Embryonic facial prominence (tissue), 1 donor: Measurements from ENCODE around the gene SAYSD1.
"Not testable (repeated sequence)": the region's sequence is repeated elsewhere in the genome, so short reads cannot be mapped to it uniquely, and the experiment has no call there.

Source experiments
- DNase-seq: peaks from one replicate; pipeline ENCODE4 v3.0.0-alpha.2; 2016; ENCODE audit errors: extremely low spot score

Gene SAYSD1, protein sequence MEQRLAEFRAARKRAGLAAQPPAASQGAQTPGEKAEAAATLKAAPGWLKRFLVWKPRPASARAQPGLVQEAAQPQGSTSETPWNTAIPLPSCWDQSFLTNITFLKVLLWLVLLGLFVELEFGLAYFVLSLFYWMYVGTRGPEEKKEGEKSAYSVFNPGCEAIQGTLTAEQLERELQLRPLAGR

DNA sequence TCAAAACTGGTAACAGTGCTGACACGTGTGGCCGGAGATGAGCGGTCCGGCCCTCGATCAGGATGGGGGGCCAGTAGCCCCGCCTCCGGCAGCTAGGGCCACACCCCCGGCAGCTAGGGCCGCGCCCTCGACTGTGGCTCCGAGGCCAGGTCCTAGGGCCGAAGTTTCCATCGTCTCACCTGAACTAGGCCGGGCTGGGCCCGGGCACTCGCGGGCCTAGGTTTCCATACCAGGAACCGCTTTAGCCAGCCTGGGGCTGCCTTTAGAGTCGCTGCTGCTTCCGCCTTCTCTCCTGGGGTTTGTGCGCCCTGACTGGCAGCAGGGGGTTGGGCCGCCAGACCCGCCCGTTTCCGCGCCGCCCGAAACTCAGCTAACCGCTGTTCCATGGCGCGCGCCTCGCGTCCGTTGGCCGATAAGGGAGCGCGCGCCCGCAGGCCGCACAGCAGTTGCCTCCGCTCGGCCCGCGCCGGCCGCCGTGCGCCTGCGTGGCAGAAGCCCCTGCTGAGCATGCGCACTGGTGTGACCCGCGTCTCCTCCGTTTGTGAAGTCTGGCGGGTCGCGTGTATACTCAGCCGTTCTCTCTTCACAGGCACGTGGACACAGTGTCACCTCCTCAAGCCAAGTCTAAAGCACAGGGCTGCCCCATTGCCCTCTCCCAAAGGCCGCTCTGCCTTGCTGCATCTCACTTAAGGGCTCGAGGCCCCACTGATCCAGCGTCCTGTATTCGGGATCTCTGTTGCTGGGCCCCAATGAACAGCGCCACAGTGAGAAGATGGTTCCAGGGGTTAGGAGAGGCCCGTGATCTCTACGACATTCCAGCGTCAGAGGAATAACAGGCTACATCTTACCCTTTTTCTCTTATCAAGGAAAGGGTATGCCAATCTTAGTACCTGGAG is at the start of gene SAYSD1:
TSS of gene SAYSD1 (minus strand) at position 483 of the 896 bp plus-strand sequence. CDS start at position 386, 97 bp downstream.
- DNase-seq = peak; percentile 86

DNA sequence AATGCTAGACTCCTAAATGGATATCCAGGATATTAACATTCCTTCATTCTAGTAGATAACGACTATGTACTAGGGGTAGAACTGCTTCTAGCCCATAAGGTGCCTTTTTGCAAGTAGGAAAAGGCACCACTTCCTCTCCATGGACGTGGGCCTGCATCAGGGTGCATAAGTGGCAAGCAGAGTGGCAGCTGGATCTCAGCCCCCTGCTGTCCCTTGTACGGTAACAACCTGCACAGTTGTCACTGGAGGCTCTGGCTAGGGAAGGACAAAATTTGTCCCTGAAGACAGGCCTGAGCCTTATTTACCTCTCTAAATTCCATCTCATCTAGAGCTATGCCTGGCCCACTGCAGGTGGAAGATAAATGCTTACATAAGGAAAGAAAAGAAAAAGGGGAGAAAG is 42.5 kb upstream of the SAYSD1 start:
- DNase-seq = no peak

DNA sequence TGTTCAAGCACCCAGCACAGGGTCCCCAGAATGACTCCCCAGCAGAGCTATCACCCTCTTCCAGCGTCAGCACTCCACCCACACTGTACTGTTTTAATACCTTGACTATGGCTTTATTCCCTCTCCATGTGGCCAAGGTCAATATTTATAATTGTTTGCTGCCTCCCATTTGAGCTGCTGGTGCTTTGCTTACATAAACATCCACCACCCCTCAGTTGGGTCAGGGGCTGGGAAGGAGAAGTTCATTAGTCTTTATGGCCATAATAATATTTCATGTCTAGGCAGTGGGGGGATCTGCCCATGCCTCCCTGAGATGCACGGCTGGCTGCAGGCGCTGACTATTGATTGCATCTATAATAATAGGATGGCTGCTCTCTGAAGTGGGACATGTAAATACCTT is 41.8 kb upstream of the SAYSD1 start:
- DNase-seq = no peak

DNA sequence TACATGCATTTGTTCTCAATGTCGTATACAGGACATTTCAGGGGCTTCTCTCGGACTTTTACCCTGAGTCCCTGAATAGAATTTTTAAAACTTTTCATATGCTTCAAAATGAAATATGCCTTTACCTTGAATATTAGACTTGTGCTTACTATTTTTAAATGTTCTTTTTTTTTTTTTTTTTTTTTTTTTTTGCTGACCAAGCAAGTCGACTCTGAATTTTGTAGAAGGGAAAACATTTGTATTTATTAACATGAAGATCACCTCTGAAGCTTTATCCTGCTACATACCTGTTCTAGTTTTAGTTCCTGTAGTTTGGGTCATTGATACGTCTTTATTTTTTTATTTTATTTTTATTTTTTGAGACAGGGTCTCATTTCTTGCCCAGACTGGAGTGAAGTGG is 39.7 kb upstream of the SAYSD1 start:
- DNase-seq = no peak

DNA sequence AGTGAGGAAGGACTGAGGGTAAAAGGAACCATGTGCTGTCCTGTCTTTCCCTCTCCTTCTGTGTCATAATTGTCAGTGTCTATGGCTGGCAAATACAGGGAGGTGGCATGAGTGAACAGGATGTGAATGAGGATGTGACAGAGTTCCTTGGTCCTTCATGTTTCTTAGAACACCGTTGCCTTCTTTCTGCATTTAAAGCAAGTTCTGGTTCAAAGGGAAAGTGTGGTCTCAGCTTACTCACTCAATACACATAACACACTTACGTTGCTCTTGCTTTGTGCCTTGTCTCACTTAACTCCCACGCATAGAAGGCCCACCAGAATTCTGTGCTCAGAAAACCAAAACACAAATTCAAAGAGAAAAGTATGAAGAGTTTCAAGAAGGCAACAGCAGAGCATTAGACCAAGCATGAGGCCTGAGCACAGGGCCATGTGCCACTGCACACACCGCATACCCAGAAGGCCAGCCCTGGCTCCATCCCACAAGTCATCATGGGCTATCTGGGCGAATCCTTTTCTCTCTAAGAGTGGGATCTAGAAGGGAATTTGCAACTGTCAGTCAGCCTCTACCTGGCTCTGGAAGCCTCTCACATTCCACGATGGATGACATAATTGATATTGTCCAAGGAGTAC is 38.9 kb upstream of the SAYSD1 start:
- no peak for DNase-seq

DNA sequence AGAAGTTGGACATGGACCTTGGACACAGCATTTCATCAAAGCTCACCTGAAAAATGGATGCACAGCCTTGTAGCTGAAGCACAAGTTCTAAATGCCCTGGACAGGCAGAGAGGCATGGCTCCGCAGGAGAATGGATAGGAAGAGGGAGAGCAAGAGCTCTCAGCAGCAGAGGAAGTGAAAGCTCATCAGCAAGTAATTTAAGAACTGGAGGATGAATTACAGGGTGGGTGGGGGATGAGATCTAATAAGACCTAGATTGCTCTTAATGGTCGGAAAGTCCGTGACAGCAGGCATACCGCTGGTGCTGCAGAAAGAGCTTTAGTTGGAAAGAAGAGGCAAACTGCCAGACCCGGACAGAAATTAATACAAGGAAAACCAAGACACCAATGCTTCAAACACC is 37.3 kb upstream of the SAYSD1 start:
- DNase-seq = no peak

DNA sequence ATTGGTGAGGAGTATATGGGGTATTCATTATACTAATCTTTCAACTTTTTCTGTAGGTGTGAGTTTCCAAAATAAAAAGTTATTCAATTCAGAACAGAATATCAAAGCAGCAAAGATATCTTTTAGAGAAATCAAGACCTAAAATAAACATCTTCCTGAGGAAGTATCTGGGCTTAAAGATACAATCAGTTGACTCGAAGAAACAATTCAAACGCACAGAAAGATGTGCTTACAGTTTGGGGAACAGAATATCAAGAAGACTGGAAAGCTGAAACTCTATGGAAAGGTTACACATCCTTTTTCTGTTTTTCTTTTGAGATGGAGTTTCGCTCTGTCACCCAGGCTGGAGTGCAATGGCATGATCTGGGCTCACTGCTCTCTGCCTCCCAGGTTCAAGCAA is 36.2 kb upstream of the SAYSD1 start:
- no peak for DNase-seq

DNA sequence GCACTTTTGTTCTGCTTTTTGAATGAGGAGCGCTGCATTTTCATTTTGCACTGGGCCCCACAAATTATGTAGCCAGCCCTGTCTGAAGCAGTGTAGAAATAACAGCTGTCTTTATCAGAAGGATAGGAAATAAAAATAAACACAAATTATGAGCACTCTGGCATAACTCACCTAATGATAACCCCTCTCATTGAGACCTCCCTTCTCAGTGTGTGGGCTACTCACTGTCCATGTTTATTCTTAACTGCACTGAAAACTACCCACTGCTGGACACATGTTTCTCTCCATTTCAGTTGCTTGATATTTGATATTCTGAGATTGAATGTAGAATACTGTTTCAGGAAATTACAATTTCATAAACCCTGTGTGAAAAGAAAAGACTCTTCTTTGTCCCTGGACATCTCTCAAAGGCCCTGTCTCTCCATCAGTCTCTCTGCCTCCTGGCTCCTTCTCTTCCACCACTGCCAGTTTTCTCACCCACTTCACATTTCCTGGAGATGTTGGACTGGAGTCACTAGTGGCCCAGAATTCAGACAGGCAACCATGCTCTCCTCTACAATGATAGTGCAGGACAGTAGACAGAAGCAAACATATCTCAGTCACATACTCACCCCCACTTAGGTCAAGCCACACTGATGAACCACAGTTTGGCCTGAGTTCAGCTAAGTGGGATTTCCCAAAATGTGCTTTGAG is 29.6 kb upstream of the SAYSD1 start:
- no peak for DNase-seq

DNA sequence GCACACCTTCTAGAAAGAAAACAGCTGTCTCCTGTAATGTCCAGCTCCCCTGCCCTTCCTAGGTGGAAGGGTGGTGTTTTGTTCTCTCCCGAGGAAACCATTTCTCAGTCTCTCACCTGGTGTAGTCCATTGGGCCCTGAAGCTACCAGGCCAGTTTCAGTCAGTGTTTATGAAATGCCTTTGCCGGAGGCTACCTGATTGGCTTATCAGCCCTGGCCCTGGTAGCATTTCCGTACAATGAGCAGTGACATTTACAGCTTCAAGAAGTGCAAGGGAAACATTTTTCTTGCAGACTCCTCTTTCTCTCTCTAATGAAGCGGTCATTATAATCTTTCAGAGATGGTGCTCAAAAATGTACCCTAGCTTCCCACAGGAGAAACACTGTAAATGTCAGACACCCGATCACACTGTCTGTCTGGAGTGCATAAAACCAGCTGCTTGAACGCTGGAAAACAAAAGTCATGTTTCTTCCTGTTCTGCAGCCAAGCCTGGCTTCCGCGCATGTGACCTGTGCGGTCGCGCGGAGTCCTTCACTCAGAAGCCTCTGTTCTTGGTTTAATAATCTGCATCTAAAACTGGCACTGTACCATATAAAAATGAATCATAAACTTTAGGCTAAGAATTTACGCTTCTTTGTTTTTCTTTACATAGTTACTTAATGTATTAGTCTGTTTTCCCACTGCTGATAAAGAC is 28.4 kb upstream of the SAYSD1 start:
- DNase-seq = no peak

DNA sequence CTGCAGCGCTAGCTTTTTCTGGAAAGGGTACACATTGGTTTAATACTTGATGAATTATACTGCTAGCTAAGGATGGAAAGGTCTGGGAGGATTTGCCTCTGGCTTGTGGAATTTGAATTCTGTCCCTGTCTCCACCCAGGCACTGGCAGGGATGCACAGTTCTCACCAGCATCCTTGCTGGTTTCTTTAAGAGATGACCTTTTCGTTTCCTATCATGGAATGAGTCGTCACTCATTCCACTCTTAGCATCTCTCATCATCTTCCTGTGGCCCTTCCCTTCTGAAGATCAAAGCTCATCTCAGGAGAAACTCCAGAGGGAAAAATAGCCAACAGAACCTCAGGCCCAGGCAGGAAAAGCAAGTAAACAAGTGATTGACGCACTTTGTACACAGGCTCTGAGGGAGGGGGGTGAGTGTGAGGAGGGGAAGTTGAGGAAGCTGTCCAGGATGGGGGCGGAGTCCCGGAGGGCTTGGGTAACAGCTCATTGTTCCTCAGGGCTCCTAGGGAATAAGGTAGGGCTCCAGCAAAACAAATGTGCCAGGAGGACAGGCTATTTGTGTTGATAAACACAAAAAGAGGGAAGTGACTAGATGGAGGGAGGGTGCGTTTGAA is 25.7 kb upstream of the SAYSD1 start:
- no peak for DNase-seq

DNA sequence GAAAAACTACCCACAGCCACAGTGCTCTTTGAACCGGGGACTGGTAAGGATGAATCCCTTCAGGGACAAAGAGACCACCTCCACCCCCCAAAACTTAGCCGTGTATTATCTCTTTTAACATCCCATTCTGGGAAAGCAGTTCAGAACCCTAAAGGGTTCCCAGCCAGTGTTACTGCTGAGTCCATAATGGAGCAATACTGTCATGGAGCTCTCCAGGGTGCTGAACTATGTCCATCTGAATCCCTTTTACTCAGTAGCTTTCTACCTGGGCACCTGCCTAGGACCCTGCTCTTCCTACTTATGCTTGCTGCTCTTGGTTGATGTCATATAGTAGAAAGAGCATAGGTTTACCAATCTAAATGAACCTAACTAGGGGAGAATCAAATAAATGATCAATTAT is 22.3 kb upstream of the SAYSD1 start:
- peak; percentile 16 for DNase-seq

DNA sequence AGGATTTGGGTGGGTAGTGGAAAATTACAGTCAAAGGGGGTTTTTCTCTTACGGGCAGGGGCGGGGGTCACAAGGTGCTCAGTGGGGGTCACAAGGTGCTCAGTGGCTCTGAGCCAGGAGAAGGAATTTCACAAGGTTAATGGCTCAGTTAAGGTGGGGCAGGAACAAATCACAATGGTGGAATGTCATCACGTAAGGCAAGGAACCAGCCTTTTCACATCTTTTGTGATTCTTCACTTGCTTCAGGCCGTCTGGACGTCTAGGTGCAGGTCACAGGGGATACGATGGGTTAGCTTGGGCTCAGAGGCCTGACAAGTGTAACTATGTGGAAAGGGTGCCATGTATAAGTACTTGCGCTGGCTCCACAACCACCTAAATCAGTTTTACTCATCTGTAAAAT is 21.2 kb upstream of the SAYSD1 start:
- not testable (repeated sequence) for DNase-seq

DNA sequence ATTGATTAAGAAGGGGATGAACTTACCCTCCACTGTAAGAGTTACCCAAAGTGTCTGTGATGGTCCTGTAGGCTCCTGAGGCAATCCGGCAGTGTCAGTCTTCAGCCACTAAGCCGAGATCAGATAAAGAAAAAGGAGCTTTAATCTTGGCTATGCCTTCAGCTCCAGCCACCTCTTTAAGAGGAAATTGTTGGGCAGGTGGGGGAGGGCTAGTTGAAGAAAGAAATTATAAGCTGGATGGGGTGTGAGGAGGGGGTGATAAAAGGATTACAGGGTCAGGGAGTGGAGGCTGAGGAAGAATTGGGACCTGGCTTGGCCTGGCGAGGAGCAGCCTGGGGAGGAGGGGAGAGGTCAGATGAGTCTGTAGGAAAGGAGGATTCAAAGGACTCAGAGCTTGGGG is 19.8 kb upstream of the SAYSD1 start:
- DNase-seq = not testable (repeated sequence)

DNA sequence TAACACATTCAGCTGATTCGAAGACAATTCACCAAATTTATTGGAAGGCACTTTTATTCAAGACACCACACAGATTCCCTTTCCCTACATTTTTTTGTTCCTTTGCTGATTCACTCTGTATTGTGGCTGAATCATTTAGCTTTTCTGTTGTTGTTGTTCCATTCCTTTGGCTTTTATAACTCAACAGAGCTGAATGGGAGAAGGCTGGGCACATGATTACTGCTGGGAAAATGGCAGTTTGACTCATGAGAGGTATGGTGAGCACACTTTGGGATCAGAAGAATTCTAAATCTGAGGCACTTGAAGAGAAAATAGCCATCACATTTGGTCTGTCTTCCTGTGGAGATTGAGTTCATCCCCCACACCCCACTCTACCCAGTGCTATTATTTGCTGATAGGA is 15.7 kb upstream of the SAYSD1 start:
- DNase-seq = no peak

DNA sequence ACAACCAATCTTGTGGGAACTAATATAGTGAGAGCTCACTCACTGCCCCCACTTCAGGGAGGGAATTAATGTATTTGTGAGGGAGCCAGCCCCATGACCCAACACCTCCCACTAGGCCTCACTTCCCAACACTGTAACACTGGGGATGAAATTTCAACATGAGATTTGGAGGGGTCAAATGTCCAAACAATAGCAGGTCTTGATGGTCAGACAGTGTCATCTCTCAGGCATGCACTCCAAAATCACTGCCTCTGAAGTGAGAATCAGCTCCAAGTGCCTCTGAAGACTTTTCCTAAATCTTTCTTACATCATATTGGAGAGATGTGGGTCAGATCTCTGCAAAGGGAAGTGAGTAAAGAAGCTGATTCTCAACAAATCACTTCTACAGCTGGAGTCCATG is 13.8 kb upstream of the SAYSD1 start:
- DNase-seq = no peak

DNA sequence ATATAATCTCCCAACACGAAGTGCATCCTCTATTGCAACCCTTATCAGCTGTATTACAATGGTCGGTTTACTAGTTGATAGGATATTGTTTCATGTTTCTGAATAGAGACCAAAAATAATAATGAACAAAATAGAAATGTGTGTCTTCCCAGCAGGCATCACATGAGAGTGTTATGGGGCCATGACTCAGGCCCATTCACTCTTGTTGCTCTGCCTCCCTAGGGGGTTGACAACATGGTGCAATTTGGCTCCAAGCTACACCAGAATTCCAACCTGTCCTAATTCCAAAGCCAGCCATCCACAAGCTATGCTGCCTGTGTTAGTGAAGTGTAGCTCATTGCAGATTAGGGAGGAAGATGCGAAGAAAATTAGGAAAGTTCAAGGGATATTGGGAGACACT is 13.1 kb upstream of the SAYSD1 start:
- no peak for DNase-seq

DNA sequence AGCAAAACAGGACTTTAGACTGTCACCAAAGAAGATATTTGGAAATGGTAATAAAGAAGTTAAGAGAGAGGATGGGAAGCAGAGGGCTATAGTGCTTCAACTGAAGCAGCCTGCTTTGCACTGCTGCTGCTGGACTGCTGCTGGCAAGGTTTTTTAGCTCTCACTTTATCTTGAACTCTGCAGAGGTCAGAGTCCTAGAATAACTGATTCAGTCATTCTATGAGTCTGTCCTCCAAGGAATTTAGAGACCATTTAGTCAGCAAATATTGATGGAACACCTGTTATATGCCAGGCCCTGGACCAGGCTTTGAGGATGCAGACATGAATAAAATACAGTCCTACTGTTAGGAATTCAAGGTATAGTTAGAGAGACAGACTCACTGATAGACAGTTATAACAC is 9.1 kb upstream of the SAYSD1 start:
- DNase-seq = no peak

DNA sequence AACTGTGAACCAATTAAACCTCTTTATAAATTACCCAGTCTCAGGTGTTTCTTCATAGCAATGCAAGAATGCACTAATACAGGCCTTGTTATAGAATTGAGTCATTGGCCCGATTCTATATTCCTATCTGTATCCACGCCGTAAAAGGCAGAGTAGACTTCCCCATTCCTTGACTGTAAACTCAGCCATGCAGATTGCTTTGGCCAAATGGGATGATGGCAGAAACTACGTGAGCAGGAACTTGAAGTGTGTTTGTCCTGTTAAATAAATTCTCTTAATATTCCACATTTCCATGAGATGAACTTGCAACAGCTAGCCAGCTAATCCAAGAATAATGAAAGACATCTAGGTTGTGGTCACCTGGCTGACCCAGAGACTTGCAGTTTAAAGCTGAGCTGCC is 3.9 kb upstream of the SAYSD1 start:
- DNase-seq = no peak

DNA sequence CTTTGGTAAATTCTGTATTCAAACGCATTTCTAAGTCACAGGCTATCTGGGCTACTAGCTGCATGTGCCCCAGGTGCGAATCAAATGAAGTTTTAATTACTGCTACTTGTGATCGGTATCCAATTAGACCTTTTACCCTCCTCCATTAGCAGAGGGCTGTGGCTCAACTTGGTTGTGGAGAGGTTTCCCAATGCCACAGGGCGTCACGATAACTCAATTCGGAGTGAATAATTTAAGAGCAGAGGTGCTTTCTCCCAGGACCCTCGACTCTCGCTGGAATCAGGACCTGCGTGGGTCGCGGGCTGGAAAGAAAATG is 640 bp downstream of the SAYSD1 start:
- peak; percentile 6 for DNase-seq

DNA sequence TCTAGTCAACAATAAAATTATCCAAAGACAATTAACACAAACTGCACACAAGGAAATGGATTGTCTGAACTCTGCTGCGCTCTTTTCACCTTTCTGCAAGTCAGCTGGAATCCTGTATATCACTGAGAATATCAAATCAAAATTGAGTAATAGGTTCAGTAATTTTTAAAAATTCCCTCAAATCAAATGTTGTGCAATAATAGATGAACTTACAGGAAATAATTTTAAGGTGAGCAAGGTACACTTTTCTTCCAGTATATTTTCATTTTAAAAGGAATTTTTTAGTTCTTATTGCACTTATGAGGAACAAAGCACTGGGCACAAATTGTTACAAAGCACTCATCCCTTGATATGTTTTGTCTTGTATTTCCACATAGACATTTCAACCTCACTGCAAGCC is 1.2 kb downstream of the SAYSD1 start:
- no peak for DNase-seq

DNA sequence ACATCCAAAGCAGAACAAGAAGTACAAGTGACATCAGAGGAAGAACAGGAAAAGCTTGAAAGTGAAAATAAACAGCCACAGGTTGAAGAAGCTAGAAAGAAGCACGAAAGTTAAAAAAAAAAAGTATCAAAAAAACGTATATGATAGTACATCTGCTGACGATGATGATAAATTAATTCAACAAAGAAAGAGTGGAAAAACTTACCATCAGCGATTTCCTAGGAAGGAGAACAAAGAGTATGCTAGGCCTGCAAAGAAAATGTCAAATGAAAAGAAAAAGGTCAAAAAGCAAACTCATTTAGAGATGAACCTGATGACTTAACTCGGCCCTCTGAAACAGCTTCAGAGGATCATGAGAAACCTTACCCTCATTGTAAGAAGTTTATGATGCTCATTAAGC is 3.7 kb downstream of the SAYSD1 start:
- no peak for DNase-seq
